PFSK-1 (cell line): ENCODE results near the gene TNNI3.

Experiments
- FOXP2 ChIP-seq: optimal IDR thresholded peaks from 2 replicates; pipeline ENCODE3; 2011; ENCODE audit warnings: borderline replicate concordance, control low read depth, inconsistent platforms; ENCODE audit not compliant: insufficient read depth; ENCODE audit errors: extremely low read length, extremely low read depth
- POLR2AphosphoS5 ChIP-seq: IDR thresholded peaks from 2 replicates; pipeline ENCODE4 v1.6.1; 2012; ENCODE audit warnings: low read depth, mild to moderate bottlenecking, control low read depth, low read length, moderate library complexity
- TAF1 ChIP-seq: IDR thresholded peaks from 2 replicates; pipeline ENCODE4 v1.6.1; 2012; ENCODE audit warnings: low read length, control low read depth, borderline replicate concordance; ENCODE audit not compliant: insufficient read depth
- TF ChIP-seq, protein P1 (sequence below), 2 experiments: IDR thresholded peaks; 2 replicates each; pipeline versions ENCODE4 v1.6.1 to v1.8.0; 2011 to 2012; ENCODE audit warnings: low read depth in 2 of 2, low read length in 2 of 2, control low read depth in 1 of 2, inconsistent platforms in 1 of 2, mild to moderate bottlenecking in 1 of 2, moderate library complexity in 1 of 2; ENCODE audit not compliant: insufficient read depth in 1 of 2

DNA sequence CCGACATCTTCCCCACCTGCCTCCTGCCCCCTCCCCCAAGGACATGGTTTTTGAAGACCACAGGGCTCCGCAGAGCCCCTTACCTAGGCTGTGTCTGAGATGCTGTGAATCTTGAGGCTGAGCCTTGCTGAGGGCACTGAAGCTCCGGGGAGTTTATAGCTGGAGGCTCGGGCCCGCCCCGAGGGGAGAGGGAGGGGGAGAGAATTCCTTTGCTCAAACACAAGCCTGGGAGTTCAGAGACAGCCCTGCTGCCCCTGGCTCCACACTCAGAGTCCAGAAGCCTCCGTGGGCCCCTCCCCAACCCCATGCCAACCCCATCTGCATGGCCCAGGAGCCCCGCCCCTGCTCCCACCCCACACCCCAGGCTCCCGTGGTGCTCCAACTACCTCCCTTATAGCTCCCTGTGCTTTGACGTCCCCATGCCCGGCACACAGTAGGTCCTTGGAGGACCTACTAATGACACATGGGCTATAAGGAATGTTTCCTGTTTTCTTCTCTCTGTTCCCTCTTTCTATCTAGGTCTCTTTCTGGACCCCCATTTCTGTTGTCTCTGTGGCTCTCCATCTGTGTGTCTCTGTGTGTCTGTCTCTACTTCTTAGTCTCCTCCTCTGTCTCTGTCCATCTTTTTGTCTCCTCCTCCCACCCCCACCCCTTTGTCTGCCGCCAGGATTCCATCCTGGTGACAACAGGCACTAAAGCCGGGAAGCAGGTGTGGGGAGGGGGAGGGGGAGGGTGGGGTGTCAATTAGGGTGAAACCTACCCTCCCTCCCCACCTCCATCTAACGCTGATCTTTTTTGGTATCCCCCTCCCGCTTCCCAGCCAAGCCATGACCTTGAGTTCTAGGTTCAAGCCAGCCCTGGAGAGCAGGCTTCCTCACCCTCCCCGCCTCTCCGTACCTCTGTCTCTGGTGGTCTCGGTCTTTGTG, 8.2 kb downstream of the TNNI3 start, which contains the start of gene TNNT1:
- TF ChIP-seq TAF1 (no peak), POLR2AphosphoS5 (no peak), FOXP2 (no peak)
- TF ChIP-seq, protein P1, sequence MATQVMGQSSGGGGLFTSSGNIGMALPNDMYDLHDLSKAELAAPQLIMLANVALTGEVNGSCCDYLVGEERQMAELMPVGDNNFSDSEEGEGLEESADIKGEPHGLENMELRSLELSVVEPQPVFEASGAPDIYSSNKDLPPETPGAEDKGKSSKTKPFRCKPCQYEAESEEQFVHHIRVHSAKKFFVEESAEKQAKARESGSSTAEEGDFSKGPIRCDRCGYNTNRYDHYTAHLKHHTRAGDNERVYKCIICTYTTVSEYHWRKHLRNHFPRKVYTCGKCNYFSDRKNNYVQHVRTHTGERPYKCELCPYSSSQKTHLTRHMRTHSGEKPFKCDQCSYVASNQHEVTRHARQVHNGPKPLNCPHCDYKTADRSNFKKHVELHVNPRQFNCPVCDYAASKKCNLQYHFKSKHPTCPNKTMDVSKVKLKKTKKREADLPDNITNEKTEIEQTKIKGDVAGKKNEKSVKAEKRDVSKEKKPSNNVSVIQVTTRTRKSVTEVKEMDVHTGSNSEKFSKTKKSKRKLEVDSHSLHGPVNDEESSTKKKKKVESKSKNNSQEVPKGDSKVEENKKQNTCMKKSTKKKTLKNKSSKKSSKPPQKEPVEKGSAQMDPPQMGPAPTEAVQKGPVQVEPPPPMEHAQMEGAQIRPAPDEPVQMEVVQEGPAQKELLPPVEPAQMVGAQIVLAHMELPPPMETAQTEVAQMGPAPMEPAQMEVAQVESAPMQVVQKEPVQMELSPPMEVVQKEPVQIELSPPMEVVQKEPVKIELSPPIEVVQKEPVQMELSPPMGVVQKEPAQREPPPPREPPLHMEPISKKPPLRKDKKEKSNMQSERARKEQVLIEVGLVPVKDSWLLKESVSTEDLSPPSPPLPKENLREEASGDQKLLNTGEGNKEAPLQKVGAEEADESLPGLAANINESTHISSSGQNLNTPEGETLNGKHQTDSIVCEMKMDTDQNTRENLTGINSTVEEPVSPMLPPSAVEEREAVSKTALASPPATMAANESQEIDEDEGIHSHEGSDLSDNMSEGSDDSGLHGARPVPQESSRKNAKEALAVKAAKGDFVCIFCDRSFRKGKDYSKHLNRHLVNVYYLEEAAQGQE (IDR thresholded peaks at IDR 0.05; ENCODE audit: insufficient read depth in 1 of 2, low read depth in 2 of 2, low read length in 2 of 2): no peak
